Stimulated activated CD4-positive, alpha-beta T cell treated with anti-CD3 and anti-CD28 coated beads, TNF-alpha, amount 100 ng/mL, for 1 hour (primary cell): ENCODE results near the gene MEIOB.
A peak's percentile ranks its signal among the peaks of the same experiment; 100 is the strongest.

Experiments used
- DNase-seq, 3 donors: peaks; one replicate each; pipeline ENCODE4 v3.0.0-alpha.2; 2020; ENCODE audit warnings: low read depth in 3 of 3, low spot score in 1 of 3

The MEIOB gene

GRCh38 chr16:1831186-1832075 is 40.5 kb downstream of the MEIOB start:
- DNase-seq: no peak

- no peak for DNase-seq
Measured at GRCh38 chr16:1830213-1830612, 41.8 kb downstream of the MEIOB start.

GRCh38 chr16:1828645-1829410 is 43.1 kb downstream of the MEIOB start:
- no peak for DNase-seq

GRCh38 chr16:1826691-1827573 is 45.0 kb downstream of the MEIOB start, which contains the start of the genes FAHD1 and HAGH:
Gene FAHD1 (plus strand): TSS chr16:1827206. CDS start chr16:1827239, 33 bp downstream.
Gene HAGH (minus strand): TSS chr16:1826825. CDS start chr16:1826787, 38 bp downstream.
- DNase-seq: peak; percentile 77 to 85 (median 81)

GRCh38 chr16:1825864-1826690 is 45.9 kb downstream of the MEIOB start:
- peak in 2 of 3 donors; percentile 21 to 53 for DNase-seq

- DNase-seq: no peak
Measured at GRCh38 chr16:1825381-1825863, 46.5 kb downstream of the MEIOB start.

- no peak for DNase-seq
Measured at GRCh38 chr16:1823821-1824220, 48.1 kb downstream of the MEIOB start.

- DNase-seq: no peak
Measured at GRCh38 chr16:1822801-1823200, 49.2 kb downstream of the MEIOB start.

- DNase-seq: no peak
Measured at GRCh38 chr16:1821861-1822611, 49.9 kb downstream of the MEIOB start.

- DNase-seq: no peak
Measured at GRCh38 chr16:1820946-1821290, 51.0 kb downstream of the MEIOB start.

- no peak for DNase-seq
Measured at GRCh38 chr16:1820096-1820945, 51.6 kb downstream of the MEIOB start.

GRCh38 chr16:1819611-1820010 is 52.4 kb downstream of the MEIOB start:
- DNase-seq: no peak

GRCh38 chr16:1818873-1819525 is 53.0 kb downstream of the MEIOB start:
- DNase-seq: no peak

GRCh38 chr16:1818204-1818872 is 53.6 kb downstream of the MEIOB start:
- no peak for DNase-seq

GRCh38 chr16:1817716-1818115 is 54.2 kb downstream of the MEIOB start:
- DNase-seq: no peak

GRCh38 chr16:1817276-1817589 is 54.7 kb downstream of the MEIOB start:
- DNase-seq: no peak
